Measurements from ENCODE around the gene RGS11. TPM values are rescaled to one million over a fixed set of nuclear protein-coding genes. Genes with fewer than 3 reads are reported as not detected.

RGS11 gene
- total and polyA plus RNA-seq, 2 donors (not counting 1 experiment from before 2014, with no cell fraction given), result 1.1 to 6.3 TPM

DNA sequence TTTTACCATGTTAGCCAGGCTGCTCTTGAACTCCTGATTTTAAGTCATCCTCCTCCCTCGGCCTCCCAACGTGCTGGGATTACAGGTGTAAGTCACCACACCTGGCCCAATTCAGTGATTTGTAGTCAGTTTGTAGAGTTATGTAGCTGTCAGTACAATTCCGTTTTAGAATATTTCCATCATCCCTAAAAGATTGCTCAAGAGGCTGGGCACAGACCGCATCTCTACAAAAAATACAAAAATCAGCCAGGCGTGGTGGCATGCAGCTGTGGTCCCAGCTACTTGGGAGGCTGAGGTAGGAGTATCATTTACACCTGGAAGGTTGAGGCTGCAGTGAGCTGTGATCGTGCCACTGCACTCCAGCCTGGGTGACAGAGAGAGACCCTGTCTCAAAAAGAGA, 20.6 kb downstream of the RGS11 start:
- H3K9me3 ChIP-seq (ENCODE audit: control insufficient read depth, insufficient read depth, low read depth, low read length), result no peaks in the 10 kb centered on the region
- TF ChIP-seq EZH2 (IDR thresholded peaks at IDR 0.05; ENCODE audit: low read length, missing control alignments), result no peak
- TF ChIP-seq, protein P1, sequence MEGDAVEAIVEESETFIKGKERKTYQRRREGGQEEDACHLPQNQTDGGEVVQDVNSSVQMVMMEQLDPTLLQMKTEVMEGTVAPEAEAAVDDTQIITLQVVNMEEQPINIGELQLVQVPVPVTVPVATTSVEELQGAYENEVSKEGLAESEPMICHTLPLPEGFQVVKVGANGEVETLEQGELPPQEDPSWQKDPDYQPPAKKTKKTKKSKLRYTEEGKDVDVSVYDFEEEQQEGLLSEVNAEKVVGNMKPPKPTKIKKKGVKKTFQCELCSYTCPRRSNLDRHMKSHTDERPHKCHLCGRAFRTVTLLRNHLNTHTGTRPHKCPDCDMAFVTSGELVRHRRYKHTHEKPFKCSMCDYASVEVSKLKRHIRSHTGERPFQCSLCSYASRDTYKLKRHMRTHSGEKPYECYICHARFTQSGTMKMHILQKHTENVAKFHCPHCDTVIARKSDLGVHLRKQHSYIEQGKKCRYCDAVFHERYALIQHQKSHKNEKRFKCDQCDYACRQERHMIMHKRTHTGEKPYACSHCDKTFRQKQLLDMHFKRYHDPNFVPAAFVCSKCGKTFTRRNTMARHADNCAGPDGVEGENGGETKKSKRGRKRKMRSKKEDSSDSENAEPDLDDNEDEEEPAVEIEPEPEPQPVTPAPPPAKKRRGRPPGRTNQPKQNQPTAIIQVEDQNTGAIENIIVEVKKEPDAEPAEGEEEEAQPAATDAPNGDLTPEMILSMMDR (conservative IDR thresholded peaks at IDR 0.05 in 1 of 2, IDR thresholded peaks at IDR 0.05 in 1 of 2; ENCODE audit: low read depth in 1 of 2, low read length in 2 of 2), result no peak
- peaks cover 6% of the 10 kb centered on the region for H3K36me3 ChIP-seq (ENCODE audit: control insufficient read depth, insufficient read depth, low read length)
- H3K4me3 ChIP-seq (replicated peaks in 1 of 4; ENCODE audit: control extremely low read depth in 1 of 4, insufficient read depth in 1 of 4, low read depth in 3 of 4, low read length in 4 of 4), result no peak overlapping the region
- no peak for DNase-seq (ENCODE audit: low read depth in 2 of 2)
- no peak overlapping the region for H2AFZ ChIP-seq (ENCODE audit: low read length)
- no peak overlapping the region for H3K27ac ChIP-seq (ENCODE audit: insufficient read depth, low read length)
- no peak overlapping the region for H3K9ac ChIP-seq (ENCODE audit: insufficient read depth, low read length)
- no peaks in the 10 kb centered on the region for H3K4me1 ChIP-seq (ENCODE audit: control insufficient read depth, extremely low read depth, insufficient read depth, low read length)
- H3K4me2 ChIP-seq (ENCODE audit: extremely low read depth, insufficient read depth, low read length), result no peak overlapping the region
- H3K27me3 ChIP-seq (ENCODE audit: control insufficient read depth, insufficient read depth, low read length), result no peaks in the 10 kb centered on the region
- H3K79me2 ChIP-seq (ENCODE audit: control insufficient read depth, insufficient read depth, low read length), result no peaks in the 10 kb centered on the region
- H4K20me1 ChIP-seq (ENCODE audit: control insufficient read depth, extremely low read depth, insufficient read depth, low read length), result no peaks in the 10 kb centered on the region

DNA sequence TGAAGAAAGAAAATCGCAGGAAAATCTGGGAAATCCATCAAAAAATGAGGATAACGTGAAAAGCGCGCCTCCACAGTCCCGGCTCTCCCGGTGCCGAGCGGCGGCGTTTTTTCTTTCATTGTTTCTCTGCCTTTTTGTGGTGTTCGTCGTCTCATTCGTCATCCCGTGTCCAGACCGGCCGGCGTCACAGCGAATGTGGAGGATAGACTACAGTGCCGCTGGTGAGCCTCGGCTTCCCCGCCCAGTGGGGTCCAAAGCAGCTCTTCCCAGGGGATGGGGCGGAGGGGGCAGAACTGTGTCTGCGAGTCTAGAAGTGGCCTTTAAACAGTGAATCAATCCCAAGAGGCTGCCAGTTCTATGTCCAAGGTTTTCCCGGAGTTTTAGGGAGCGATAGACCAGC, 21.3 kb downstream of the RGS11 start:
- Histone ChIP-seq H4K20me1 (ENCODE audit: control insufficient read depth, extremely low read depth, insufficient read depth, low read length) (no peaks in the 10 kb centered on the region), H3K36me3 (ENCODE audit: control insufficient read depth, insufficient read depth, low read length) (peaks cover 2% of the 10 kb centered on the region), H3K9ac (ENCODE audit: insufficient read depth, low read length) (no peak overlapping the region), H2AFZ (ENCODE audit: low read length) (no peak overlapping the region), H3K4me2 (ENCODE audit: extremely low read depth, insufficient read depth, low read length) (no peak overlapping the region), H3K9me3 (ENCODE audit: control insufficient read depth, insufficient read depth, low read depth, low read length) (no peaks in the 10 kb centered on the region), H3K79me2 (ENCODE audit: control insufficient read depth, insufficient read depth, low read length) (no peaks in the 10 kb centered on the region), H3K4me3 (replicated peaks in 1 of 4; ENCODE audit: control extremely low read depth in 1 of 4, insufficient read depth in 1 of 4, low read depth in 3 of 4, low read length in 4 of 4) (no peak overlapping the region), H3K27me3 (ENCODE audit: control insufficient read depth, insufficient read depth, low read length) (no peaks in the 10 kb centered on the region), H3K27ac (ENCODE audit: insufficient read depth, low read length) (no peak overlapping the region), H3K4me1 (ENCODE audit: control insufficient read depth, extremely low read depth, insufficient read depth, low read length) (no peaks in the 10 kb centered on the region)
- TF ChIP-seq, protein P1 (conservative IDR thresholded peaks at IDR 0.05 in 1 of 2, IDR thresholded peaks at IDR 0.05 in 1 of 2; ENCODE audit: low read depth in 1 of 2, low read length in 2 of 2), result no peak
- no peak for TF ChIP-seq EZH2 (IDR thresholded peaks at IDR 0.05; ENCODE audit: low read length, missing control alignments)
- DNase-seq (ENCODE audit: low read depth in 2 of 2), result no peak

GRCh38 chr16:253833-254232, 21.9 kb downstream of the RGS11 start:
- Histone ChIP-seq H2AFZ (ENCODE audit: low read length) (no peak overlapping the region), H3K4me1 (ENCODE audit: control insufficient read depth, extremely low read depth, insufficient read depth, low read length) (no peaks in the 10 kb centered on the region), H3K27me3 (ENCODE audit: control insufficient read depth, insufficient read depth, low read length) (no peaks in the 10 kb centered on the region), H3K36me3 (ENCODE audit: control insufficient read depth, insufficient read depth, low read length) (peaks cover 2% of the 10 kb centered on the region), H3K79me2 (ENCODE audit: control insufficient read depth, insufficient read depth, low read length) (no peaks in the 10 kb centered on the region), H3K9me3 (ENCODE audit: control insufficient read depth, insufficient read depth, low read depth, low read length) (no peaks in the 10 kb centered on the region), H3K4me2 (ENCODE audit: extremely low read depth, insufficient read depth, low read length) (no peak overlapping the region), H3K27ac (ENCODE audit: insufficient read depth, low read length) (no peak overlapping the region), H3K9ac (ENCODE audit: insufficient read depth, low read length) (no peak overlapping the region), H4K20me1 (ENCODE audit: control insufficient read depth, extremely low read depth, insufficient read depth, low read length) (no peaks in the 10 kb centered on the region), H3K4me3 (replicated peaks in 1 of 4; ENCODE audit: control extremely low read depth in 1 of 4, insufficient read depth in 1 of 4, low read depth in 3 of 4, low read length in 4 of 4) (no peak overlapping the region)
- no peak for TF ChIP-seq EZH2 (IDR thresholded peaks at IDR 0.05; ENCODE audit: low read length, missing control alignments)
- TF ChIP-seq, protein P1 (conservative IDR thresholded peaks at IDR 0.05 in 1 of 2, IDR thresholded peaks at IDR 0.05 in 1 of 2; ENCODE audit: low read depth in 1 of 2, low read length in 2 of 2), result no peak
- no peak for DNase-seq (ENCODE audit: low read depth in 2 of 2)
